ENCODE results near the gene C10orf71.

The C10orf71 gene

DNA sequence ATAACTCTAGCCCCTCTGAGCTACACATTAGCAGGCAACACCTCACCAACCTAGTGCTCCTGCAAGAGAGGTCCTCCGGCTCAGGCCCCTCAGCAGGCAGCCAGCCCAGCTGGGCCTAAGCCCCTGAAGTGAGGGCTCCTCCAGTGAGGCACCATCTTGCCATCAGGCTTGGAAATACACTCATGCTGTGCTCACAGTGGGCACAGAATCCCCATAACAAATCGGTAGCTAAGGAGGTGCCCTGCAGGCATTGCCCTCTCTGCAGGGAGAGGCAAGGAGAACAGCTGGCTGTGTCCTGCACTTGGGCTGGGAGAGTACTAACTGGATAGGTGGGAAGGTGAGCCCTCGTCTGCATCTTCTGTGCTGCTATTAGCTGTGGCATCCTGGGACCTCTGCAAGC lies 3.7 kb upstream of the C10orf71 start:
- DNase-seq (ENCODE audit: low read depth in 3 of 3): no peak

DNA sequence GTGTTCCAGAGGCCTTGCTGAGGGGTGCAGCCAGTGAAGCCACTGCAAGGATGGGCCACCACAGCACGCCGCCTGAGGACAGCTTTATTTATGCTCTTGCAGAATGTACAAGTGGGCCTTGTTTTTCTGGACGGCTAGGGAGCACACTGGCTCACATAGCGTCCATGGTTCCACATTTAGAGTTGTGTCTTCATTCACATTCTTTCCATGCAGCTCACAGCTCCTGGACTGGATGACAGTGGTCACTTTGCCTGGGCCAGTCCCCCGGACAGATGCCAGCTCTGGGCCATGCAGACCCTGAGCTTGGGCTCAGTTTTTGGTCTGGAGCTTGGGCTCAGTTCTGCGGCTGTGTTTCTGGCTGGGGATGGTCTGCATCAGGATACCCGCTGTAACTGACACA lies 2.6 kb upstream of the C10orf71 start:
- DNase-seq (ENCODE audit: low read depth in 3 of 3): no peak

GRCh38 chr10:49296836-49297235 lies 2.1 kb upstream of the C10orf71 start:
- no peak for DNase-seq (ENCODE audit: low read depth in 3 of 3)

DNA sequence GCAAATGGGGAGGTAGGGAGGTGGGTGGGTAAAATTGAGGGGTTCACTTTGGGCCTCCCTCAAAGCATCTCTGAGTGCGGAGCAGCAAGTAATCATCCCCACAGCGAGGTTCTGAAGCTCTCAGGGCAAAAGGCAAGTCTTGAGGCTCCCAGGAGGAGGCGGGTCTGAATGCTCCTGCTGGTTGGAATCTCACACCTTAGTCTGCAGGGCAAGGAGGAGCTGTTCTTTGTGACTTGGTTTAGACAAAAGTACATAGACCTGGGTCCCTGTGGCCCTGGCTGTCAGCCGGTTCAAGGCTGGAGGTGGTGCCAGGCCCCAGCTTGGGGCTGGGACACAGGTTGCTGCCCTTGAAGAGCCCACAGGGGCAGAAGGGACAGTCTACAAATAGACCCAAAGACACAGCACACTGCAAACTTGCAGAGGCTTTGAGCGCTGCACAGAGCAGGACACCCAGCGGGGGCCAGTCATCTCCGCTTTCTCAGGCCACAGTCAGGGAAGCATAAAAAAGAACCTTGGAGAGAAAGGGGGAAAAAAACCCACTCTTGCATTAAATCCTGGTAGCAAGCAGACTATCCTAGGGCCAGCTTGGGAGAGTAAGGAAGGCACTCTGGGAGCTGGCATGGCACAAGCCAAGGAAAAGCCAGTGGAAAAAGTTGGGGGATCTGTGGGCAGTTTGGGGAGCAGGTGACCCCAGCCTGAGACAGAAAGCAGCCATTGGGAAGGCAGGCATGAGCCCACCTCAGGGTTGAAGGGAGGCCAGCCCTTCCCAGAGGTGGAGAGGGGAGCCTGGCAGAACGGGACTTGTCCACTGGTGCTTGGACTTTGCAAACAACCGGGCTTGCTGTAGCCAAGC lies 926 bp upstream of the C10orf71 start:
- no peak for DNase-seq (ENCODE audit: low read depth in 3 of 3)

DNA sequence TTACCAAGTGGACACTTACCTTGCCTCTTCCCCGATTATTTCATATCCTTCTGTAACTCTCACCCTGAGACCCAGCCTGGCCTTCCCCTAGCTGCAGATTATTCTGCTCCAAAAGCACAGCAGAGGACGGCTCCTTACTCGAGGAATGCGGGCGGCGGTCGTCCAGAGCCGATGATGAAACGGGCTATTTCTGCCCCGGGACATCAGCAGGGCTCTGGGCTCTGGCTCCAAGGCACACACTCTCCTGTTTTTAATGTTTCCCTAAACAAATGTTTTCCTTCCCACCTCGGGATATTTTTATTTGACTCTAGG lies 343 bp upstream of the C10orf71 start:
- DNase-seq (ENCODE audit: low read depth in 3 of 3): no peak

GRCh38 chr10:49299816-49300139 lies 808 bp downstream of the C10orf71 start:
- no peak for DNase-seq (ENCODE audit: low read depth in 3 of 3)

DNA sequence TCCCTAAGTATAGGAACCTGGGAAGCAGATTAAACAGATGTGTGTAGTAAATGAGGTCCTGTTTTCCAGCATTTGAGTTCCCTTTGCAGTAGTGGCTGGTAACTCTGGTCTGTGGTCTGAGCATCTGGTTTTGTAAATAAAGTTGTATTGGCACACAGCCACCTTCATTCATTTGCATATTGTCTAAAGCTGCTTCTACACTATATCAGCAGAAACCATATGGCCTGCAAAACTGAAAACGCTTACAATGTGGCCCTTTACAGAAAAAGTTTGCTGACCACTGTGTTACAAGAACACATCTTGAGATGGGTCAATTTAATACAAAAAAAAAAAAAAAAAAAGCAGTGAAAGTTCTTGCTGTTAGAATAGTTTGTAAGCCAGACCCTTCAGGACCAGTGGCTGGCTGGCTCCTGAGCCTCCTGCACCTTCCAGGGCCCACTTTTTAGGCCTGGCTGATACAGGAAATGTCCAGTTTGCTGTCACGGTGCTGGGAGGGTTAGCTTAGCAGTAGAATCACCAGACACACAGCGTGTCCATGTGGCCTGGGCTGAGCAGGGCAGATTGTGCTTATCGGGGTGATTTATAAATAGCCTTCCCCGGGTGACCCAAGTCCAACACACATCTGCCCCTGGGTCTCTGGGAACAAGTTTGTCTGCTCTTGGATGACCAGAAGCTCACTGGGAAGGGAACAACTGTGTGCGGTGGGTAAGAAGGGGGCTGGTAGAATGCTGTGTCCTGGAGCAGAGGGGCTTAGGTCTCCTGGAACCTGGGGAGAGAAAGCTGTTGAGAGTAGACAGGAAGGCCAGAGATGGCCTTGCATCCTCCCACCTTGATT lies 1.4 kb downstream of the C10orf71 start:
- no peak for DNase-seq (ENCODE audit: low read depth in 3 of 3)

- DNase-seq (ENCODE audit: low read depth in 3 of 3): no peak
Observed at GRCh38 chr10:49301302-49301701, 2.3 kb downstream of the C10orf71 start.

GRCh38 chr10:49302088-49302487 lies 3.1 kb downstream of the C10orf71 start:
- DNase-seq (ENCODE audit: low read depth in 3 of 3): no peak

- DNase-seq (ENCODE audit: low read depth in 3 of 3): no peak
Observed at GRCh38 chr10:49303711-49304110, 4.7 kb downstream of the C10orf71 start.

DNA sequence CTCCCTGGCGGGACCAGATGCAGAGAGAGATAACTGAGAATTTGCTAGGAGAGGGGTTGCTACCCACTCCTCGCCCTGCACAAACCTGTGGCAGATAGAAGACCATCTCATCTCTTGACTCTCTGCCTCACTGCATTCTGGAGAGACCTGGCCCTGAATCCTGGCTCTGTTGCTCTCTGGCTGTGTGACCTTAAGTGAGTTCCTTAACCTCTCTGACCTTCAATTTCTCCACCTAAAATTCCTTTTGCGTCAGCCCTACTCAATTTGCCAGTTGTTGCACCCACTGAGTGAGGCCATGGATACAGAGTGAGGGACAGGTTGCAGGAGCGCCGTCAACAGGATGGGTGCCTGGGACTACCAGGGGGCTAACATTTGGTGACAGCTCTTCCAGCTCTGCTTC lies 5.2 kb downstream of the C10orf71 start:
- DNase-seq (ENCODE audit: low read depth in 3 of 3): no peak

DNA sequence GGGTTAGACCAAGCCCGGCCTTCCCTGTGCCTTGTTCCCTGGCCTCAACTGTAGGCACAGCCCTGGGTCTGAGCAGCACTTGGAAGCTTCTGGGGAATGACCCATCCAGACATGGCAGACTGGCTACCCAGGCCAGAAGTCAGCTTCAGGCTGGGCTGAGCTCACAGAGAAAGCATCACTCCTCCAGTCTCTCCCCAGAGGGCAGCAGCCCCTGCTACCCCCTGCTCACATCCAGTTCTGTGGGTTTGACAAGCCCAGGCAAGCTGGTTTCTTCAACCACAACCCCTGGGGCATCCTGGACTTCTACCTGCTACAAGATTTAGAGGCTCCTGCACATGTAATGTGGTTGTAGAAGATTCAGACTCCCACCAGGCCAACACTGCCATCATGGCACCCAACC lies 9.0 kb downstream of the C10orf71 start:
- no peak for DNase-seq (ENCODE audit: low read depth in 3 of 3)

GRCh38 chr10:49308881-49309280 lies 9.9 kb downstream of the C10orf71 start:
- no peak for DNase-seq (ENCODE audit: low read depth in 3 of 3)

DNA sequence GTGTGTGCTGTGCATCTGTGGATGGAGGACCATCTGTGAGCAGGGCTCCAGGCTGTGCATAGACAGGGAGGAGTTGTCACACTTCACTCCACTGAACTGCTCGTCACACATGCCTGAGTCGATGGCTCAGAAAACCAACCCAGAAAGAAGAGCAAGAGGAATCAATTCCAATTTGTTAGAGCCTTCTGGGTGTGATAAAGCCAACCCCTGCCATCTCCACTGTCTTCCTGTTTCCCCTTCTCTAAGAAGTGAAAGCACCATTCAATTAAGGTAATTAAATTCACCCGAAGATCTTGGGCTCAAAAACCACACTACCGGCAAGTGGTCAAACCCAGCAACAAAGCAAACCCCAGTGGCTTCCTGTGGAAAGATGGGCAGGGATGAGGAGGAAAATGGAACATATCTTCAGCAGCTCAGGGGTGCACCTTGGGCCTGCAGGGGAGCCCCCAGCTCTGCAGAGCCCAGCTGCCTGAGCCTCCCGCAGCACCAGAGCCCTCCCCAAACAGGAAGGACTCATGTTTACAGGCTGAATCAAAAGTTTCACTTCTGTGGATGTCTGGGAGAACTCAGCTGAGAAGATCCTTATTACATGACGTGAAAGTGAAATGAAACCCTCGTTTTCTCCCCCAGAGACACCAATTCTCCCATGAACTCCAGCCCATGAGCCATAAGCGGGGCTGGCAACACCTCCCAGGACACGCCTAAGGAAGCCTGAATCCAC lies 10.9 kb downstream of the C10orf71 start:
- DNase-seq (ENCODE audit: low read depth in 3 of 3): no peak

DNA sequence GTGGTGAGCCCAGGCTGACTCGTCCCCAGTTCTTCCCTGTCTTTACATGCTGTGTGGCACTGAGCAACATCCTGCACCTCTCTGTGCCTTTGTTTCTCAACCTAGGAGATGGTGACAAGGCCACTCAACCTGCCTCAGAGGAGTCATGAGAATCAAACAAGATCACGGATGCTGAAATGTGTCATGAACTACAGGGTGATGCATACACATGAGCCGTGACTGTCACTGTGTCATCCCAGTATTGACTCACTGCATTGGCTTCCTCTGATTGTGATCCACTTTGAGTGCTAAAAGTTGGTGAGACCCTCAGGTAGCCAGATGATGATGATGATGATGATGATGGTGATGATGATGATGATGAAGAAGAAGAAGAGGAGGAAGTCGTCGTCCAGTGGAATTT lies 11.5 kb downstream of the C10orf71 start:
- DNase-seq (ENCODE audit: low read depth in 3 of 3): peak in 2 of 3 donors; percentile 5 to 12

- DNase-seq (ENCODE audit: low read depth in 3 of 3): no peak
Observed at GRCh38 chr10:49310901-49311554, 12.1 kb downstream of the C10orf71 start.

DNA sequence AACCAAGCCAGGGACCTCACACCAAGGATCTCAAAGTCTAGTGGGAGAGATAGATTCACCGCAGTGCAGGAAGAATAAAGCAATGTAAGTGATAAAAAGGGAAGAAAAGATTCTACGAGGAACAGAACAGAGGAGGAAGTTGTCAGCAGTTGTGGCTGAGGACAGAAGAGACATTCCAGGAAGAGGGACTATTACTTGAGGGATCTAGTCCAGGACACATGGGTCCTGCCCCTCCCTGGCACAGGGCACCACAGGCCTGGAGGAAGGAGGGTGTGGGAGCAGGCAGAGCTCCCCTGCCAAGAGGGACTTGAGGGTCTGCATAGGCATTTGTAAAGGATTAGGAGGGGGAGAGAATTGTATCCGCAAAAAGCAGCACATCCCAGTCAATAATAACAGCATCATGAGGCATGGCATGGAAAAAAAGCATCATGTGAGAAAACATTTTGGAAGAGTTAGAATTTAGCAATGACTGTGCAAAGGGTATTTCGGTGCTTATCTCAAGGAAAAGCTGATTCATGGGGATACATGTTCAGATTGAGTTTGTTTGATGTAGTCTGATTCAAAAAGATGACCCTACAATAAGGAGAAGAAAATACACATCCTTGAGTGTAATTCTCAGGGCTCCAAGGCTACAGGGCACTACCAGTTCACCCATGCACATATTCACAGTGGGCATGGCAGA lies 12.7 kb downstream of the C10orf71 start:
- DNase-seq (ENCODE audit: low read depth in 3 of 3): no peak

GRCh38 chr10:49312246-49312869 lies 13.4 kb downstream of the C10orf71 start:
- no peak for DNase-seq (ENCODE audit: low read depth in 3 of 3)

DNA sequence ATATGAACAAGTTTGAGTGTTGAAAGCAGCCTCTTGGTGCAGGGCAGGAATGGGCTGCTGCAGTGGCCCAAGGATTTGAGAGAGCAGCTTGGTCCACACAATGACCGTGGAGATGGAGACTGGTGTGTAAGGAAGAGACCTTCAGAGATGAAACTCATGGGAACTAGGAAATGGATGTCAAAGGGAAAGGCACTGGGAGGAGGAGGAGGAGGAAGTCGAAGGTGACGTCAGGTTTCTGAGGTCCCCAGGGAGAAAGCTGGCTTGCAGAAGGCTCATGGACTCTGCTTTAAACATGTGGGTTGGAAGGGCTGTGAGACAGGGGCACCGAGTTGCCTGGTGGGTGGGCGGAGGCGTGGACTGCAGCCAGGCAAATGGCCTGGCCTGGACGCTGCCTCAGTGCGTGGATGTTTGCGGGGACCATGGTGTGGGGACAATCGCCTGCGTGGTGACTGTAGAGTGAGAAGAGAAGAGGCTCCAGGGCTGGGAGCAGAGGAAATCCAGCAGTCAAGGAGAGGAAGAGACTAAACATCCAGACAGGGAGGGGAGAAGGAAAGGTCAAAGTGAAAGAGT lies 14.6 kb downstream of the C10orf71 start:
- no peak for DNase-seq (ENCODE audit: low read depth in 3 of 3)

DNA sequence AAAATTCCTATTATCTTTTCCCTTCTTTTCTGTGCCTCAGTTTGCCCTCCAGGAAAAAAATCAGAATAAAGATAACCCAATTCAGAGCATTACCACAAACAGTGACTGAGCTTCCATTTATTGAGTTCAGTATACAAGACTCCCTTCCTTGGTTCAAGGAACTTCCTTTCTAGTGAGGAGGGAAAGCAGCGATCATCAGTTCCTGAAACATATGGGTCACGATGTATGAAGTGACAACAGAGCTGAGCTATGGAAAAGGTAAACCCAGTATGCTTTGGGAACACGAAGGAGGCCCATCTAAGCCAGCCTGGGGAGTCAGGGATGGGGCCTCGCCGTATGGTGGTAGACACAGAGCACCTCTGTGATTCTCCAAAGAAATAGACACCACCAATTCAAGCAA lies 15.8 kb downstream of the C10orf71 start:
- no peak for DNase-seq (ENCODE audit: low read depth in 3 of 3)

DNA sequence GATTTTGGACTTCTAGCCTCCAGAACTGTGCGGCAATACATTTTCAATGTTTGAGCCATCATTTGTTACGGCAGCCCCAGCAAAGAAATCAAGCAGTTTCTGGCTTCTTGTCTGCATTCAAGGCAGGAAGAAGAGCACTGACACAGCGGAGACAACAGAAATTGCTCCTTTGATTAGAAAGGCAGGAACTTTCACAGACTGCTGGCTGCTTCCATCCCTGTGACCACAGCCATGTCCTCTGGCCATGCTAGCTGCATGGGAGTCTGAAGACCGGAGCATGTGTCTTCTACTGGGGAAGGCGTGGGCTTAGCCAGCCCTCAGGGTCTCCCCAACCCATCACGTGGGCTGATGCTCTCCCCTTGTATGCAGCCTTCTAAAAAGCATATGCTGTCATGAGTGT lies 19.1 kb downstream of the C10orf71 start:
- no peak for DNase-seq (ENCODE audit: low read depth in 3 of 3)
